Measurements from ENCODE around the gene TMEM270.
"Not testable (repeated sequence)": the region's sequence is repeated elsewhere in the genome, so short reads cannot be mapped to it uniquely, and the experiment has no call there.

The TMEM270 gene

GRCh38 chr7:73832806-73833205 lies 28.2 kb upstream of the TMEM270 start:
- DNase-seq, result no peak

- no peak for DNase-seq
These were observed 27.6 kb upstream of the TMEM270 start for GRCh38 chr7:73833251-73833919.

GRCh38 chr7:73834626-73835191 lies 26.2 kb upstream of the TMEM270 start:
- DNase-seq, result no peak

- DNase-seq, result not testable (repeated sequence)
These were observed 23.8 kb upstream of the TMEM270 start for GRCh38 chr7:73837167-73837566.

GRCh38 chr7:73838642-73839041 lies 22.3 kb upstream of the TMEM270 start:
- no peak for DNase-seq

- no peak for DNase-seq
These were observed 21.7 kb upstream of the TMEM270 start for GRCh38 chr7:73839290-73839689.

GRCh38 chr7:73839743-73840714 lies 20.9 kb upstream of the TMEM270 start:
- no peak for DNase-seq

- no peak for DNase-seq
These were observed 20.1 kb upstream of the TMEM270 start for GRCh38 chr7:73840715-73841379.

GRCh38 chr7:73841689-73842066 lies 19.3 kb upstream of the TMEM270 start:
- DNase-seq, result no peak

GRCh38 chr7:73842067-73842976 lies 18.6 kb upstream of the TMEM270 start, which contains the start of gene METTL27:
Gene METTL27, minus strand, starts transcription at chr7:73842516. Its CDS starts 376 bp downstream, at chr7:73842140.
- peak; percentile 82 for DNase-seq

GRCh38 chr7:73844131-73844547 lies 16.8 kb upstream of the TMEM270 start:
- DNase-seq, result no peak

GRCh38 chr7:73844848-73845460 lies 16.0 kb upstream of the TMEM270 start:
- no peak for DNase-seq

- not testable (repeated sequence) for DNase-seq
These were observed 15.2 kb upstream of the TMEM270 start for GRCh38 chr7:73845701-73846195.

GRCh38 chr7:73847941-73848723 lies 12.8 kb upstream of the TMEM270 start:
- DNase-seq, result no peak

- no peak for DNase-seq
These were observed 10.2 kb upstream of the TMEM270 start for GRCh38 chr7:73850781-73851207.

- no peak for DNase-seq
These were observed 9.3 kb upstream of the TMEM270 start for GRCh38 chr7:73851410-73852338.

GRCh38 chr7:73852500-73852899 lies 8.5 kb upstream of the TMEM270 start:
- DNase-seq, result no peak

- DNase-seq, result no peak
These were observed 4.0 kb upstream of the TMEM270 start for GRCh38 chr7:73856941-73857340.

- no peak for DNase-seq
These were observed 2.2 kb upstream of the TMEM270 start for GRCh38 chr7:73858807-73859206.
